ENCODE measurements around the gene PRKAG2.

Gene PRKAG2

GRCh38 chr7:151776446-151776845, 100.5 kb downstream of the PRKAG2 start:
- no peak for DNase-seq (ENCODE audit: extremely low read depth in 1 of 2, low read depth in 1 of 2)

- no peak for DNase-seq (ENCODE audit: extremely low read depth in 1 of 2, low read depth in 1 of 2)
Observed at GRCh38 chr7:151775547-151776443, 101.1 kb downstream of the PRKAG2 start.

- DNase-seq (ENCODE audit: extremely low read depth in 1 of 2, low read depth in 1 of 2) = no peak
Observed at GRCh38 chr7:151774951-151775350, 102.0 kb downstream of the PRKAG2 start.

GRCh38 chr7:151773797-151774196, 103.1 kb downstream of the PRKAG2 start:
- DNase-seq (ENCODE audit: extremely low read depth in 1 of 2, low read depth in 1 of 2) = no peak

- DNase-seq (ENCODE audit: extremely low read depth in 1 of 2, low read depth in 1 of 2) = no peak
Observed at GRCh38 chr7:151770232-151770631, 106.7 kb downstream of the PRKAG2 start.

GRCh38 chr7:151769188-151769821, 107.6 kb downstream of the PRKAG2 start:
- DNase-seq (ENCODE audit: extremely low read depth in 1 of 2, low read depth in 1 of 2) = peak; percentile 24 to 49

- no peak for DNase-seq (ENCODE audit: extremely low read depth in 1 of 2, low read depth in 1 of 2)
Observed at GRCh38 chr7:151768805-151769187, 108.1 kb downstream of the PRKAG2 start.

GRCh38 chr7:151767557-151767956, 109.4 kb downstream of the PRKAG2 start:
- DNase-seq (ENCODE audit: extremely low read depth in 1 of 2, low read depth in 1 of 2) = no peak

GRCh38 chr7:151764056-151764920, 112.6 kb downstream of the PRKAG2 start:
- no peak for DNase-seq (ENCODE audit: extremely low read depth in 1 of 2, low read depth in 1 of 2)

GRCh38 chr7:151763420-151763984, 113.4 kb downstream of the PRKAG2 start:
- no peak for DNase-seq (ENCODE audit: extremely low read depth in 1 of 2, low read depth in 1 of 2)

- no peak for DNase-seq (ENCODE audit: extremely low read depth in 1 of 2, low read depth in 1 of 2)
Observed at GRCh38 chr7:151762583-151763245, 114.2 kb downstream of the PRKAG2 start.

GRCh38 chr7:151761957-151762356, 115.0 kb downstream of the PRKAG2 start:
- DNase-seq (ENCODE audit: extremely low read depth in 1 of 2, low read depth in 1 of 2) = no peak

- DNase-seq (ENCODE audit: extremely low read depth in 1 of 2, low read depth in 1 of 2) = no peak
Observed at GRCh38 chr7:151761231-151761630, 115.7 kb downstream of the PRKAG2 start.

- peak in 1 of 2 donors; percentile 40 for DNase-seq (ENCODE audit: extremely low read depth in 1 of 2, low read depth in 1 of 2)
Observed at GRCh38 chr7:151759591-151760042, 117.3 kb downstream of the PRKAG2 start.

- no peak for DNase-seq (ENCODE audit: extremely low read depth in 1 of 2, low read depth in 1 of 2)
Observed at GRCh38 chr7:151758622-151759540, 118.0 kb downstream of the PRKAG2 start.

- DNase-seq (ENCODE audit: extremely low read depth in 1 of 2, low read depth in 1 of 2) = no peak
Observed at GRCh38 chr7:151757274-151757673, 119.6 kb downstream of the PRKAG2 start.

GRCh38 chr7:151756866-151757265, 120.0 kb downstream of the PRKAG2 start:
- no peak for DNase-seq (ENCODE audit: extremely low read depth in 1 of 2, low read depth in 1 of 2)

GRCh38 chr7:151756076-151756731, 120.7 kb downstream of the PRKAG2 start:
- peak; percentile 35 to 57 for DNase-seq (ENCODE audit: extremely low read depth in 1 of 2, low read depth in 1 of 2)
